GM21423 (cell line): ENCODE data around the gene FAF1.

Experiments used
- ATAC-seq: cut with Tn5 transposase; IDR thresholded peaks from one replicate; pipeline ENCODE4 v1.9.1; 2021; ENCODE audit warnings: mild to moderate bottlenecking, moderate library complexity; ENCODE audit not compliant: unreplicated experiment

The FAF1 gene

DNA sequence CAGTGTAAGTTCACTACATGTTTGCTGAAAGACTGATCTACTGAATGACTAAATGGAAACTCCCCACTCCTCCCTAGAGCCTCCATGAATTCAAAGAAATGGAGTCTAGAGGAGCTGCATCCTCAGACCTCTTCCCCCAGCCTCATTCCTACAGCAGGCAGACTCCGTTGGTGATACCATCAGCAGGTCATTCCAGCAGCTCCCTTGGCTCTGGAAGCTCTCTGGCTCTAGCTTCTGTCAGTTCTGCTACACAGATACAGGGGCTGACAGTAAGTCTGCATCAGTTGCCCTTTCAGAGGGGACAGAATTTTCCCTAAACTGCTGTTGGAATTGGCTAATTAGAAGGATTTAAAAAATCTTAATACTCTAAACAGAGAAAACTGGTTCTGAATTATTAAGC is 505.2 kb downstream of the FAF1 start:
- ATAC-seq = no peak

DNA sequence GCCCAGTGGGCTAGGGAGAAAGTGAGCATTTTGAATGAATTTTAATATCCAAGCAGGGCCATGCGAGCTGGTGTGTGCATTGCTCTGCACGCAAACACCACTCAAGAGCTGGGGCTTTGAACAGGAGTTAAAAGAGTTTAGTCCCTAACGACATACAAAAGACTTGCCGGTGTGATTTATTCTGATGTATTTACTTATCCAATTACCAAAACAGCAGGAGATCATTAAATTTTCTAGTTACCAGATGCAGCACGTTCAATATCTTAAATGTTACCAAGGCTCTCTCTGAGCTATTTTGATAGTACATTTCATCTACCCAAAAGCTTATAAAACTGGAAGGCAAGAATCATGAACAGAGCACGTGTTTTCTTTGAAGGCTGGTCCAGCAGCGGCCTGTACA is 506.8 kb downstream of the FAF1 start:
- ATAC-seq = no peak

DNA sequence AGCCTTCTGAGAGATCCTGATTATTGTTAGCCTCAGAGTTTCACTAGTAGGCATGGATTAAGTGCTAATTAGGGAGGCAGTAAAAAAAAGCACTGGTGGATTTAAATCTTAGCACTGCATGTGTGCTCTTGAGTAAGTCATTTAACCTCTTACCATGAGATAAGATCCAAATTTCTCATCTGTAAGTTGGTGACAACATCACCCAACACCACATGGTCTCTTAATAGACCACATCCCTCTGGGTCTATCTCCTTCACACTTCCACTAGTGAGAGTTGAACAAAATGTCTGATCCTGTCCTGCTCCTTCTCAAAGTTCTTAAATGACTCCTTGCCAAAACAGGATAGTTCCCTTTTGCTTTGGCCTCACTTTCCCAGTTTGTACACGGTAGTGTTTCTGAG is 507.4 kb downstream of the FAF1 start:
- ATAC-seq = no peak

DNA sequence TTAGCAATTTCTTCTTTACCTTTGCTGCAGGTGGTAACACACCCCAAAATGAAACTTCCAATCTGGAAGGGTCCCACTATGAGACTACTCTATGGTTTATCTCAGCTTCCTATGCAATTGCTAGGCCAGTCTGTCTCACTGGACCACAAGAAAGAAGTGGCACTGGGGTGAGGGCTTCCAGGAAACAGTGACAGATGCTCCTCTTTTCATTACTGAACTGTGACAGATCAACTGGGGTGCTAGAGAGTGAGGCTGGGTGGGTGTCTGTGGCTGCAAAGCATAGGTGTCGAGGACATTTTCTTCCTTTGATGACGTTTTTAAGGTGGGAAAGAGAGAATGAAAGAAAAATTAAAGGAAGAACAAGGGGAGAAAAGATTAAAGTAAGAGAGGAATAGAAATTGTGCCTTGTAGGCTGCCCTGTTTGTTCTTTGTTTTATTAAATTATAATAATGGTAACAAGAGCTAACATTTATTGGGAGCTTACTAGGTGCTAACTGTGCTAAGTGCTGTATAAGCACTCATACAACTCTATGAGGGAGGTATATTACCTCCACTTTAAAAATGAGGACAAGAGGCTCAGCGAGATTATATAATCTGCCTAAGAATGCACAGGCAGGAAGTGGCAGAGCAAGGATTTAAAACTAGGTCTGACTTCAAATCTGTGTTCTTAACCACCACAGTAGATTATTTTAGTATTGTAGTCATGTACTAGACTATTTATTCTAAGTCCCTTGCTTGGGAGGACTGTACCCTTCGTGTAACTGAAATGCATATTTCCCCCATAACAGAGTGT is 509.0 kb downstream of the FAF1 start:
- no peak for ATAC-seq

DNA sequence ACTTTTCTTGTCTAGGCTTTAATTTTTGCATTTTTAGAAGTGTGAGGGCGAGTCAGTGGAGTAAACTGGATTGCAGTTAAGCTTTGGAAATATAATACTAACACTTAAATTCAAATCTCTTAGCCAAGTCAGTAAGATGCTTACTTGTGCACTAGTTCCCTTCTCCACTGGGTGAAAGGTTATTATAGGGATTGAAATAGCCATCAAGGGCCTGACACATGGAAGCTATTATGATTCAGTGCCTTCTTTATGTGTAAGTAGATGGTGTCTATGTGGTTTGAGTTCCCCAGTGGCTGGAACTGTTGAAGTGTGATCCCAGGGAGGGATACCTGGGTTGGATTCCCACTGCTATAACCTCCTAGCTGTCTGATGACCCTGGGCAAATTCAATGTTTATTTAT is 512.1 kb downstream of the FAF1 start:
- no peak for ATAC-seq

DNA sequence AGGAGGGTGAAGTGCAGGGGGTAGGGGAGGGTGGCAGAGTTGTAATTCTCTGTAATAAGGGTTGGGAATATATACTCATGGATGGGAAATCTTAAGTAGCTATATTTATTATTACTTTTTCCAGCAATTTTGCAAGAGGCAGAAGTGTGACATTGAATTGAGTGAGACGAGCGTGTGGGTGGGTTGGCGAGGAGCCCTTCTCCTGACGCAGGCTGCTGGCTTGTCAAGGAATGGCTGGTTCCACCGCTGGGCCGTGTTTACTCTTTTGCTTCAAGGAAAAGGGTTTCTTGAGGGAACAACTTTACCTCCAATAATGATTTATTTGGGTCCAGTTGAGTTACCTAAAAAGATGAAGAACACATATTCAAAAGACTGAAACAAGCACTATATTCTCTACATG is 518.9 kb downstream of the FAF1 start:
- ATAC-seq = no peak

DNA sequence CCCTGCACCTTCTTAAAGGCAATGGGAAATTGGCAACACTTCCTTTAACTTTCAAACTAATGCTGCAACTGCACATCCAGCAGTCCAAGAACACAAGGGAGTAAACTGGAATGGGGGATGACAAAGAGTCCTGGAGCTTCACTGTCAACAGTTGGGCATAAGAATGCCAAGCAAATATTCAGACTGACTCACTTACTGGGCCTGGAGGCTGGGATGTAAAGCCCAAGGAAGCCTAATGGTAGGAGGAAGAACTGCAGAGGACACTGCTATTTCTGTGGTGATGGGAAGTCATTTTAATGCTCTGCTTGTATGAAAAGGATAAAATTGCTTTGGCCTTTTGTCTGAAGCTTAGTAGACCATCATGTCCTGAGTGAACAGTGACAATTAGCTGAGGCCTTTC is 521.1 kb downstream of the FAF1 start:
- ATAC-seq = no peak

DNA sequence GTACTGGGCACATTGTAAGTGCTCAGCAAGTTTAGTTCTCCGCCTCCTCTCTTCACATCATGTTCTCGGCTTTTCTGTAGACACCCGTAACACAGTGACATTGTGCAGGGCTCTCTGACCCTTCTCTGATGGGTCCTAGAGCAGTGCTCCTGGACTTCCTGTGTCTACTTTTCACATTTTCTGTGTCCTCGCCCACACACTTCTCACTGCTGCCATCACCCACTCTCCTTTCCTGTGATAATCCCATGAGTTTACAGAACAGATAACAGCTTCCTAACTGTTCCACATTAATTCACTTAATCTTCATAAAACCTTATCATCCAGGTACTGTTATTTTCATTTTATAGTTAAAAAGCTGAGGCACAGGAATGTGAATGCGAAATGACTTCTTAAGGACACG is 523.6 kb downstream of the FAF1 start:
- no peak for ATAC-seq

DNA sequence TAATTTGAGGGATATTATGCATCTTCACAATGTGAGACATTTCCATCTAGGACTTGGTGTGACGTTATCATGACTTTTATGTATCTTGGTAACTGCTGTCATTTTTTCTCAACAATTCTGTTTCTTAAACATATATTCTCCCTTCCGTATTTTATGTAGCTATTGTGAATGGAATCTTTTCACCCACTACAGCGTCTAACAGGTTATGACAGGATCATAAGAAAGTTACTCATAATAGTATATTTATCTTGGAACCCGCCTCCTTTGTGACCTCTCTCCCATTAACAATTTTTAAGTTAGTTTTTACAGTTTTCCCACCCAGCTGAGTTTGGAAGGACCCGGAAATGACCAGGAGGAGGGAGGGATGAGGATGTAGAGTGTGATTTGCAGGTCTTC is 530.1 kb downstream of the FAF1 start:
- ATAC-seq = no peak

DNA sequence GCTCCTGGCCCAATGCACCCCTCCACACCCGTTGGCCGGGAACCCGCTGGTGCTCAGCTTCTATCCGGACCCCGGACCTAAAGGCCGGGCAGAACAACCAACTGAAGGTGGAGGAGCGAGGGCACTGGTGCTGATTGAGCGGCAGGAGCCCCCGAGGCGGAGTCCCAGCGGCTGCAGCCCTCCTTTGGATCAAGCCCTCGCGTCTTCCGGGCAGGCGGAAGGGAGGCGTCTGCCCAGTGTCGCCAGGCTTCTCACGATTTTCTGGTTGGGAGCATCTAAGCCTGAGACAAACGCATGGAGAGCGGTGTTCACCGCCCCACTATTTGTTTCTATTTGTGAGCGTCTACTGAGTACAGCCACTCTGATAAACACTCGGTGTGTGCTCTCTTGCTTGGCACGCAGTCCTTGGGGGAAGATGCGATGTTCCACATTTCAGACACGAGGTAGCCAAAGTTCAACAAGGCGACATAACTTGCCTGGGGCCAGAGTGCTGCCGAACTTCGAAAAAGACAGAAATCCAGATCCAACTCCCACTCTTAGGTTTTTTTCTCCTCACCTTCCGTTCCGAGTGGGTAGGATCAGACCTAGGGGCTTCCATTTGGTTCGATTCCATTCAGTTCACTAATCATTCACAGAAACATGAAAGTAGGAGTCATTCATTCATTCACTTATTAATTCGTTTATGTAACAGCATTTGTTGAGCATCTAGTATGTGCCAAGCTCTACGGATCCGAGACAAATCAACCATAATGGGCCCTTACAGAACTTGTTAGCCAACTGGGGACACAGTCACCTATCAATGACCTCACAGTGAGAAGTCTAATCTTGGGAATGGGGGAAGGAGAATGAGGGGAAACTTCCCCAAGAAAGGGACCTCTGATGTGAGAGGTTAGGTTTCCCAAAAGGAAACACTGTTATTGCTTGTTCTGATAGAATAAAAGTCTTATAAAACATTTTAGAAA is 532.0 kb downstream of the FAF1 start:
- no peak for ATAC-seq

DNA sequence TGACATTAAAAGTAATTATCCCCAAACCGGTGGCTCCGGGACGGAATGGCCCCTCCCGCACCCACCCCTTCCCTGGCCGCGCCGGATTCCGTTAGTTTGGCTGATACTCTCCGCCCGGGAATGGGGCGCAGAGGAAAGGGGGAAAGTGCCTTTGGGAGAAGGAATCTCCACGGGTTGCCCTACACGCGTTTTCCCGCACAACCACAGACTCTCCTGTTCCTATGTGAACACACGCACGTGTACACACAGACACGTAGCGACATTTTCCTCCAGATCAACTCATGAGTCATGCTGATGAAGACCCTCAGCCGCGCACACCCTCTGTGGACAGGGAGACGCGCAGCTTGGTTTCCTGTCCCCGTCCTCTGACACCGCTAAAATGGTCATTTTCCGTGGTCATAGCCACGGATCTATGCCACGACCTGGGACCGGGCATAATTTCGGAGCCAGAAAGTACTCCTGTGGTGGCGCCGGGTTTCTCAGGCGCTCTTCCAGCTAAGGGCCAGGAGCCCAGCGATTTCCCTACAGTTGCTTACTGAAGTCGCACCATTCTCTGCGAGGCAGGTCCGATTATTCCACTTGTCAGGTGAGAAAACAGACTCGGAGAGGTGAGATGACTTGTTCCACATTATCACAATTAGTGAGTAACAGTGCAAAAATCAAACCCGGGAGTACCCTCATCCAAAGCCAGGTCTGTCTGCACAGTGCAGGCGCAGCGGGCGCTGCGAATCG is 532.8 kb downstream of the FAF1 start:
- no peak for ATAC-seq

DNA sequence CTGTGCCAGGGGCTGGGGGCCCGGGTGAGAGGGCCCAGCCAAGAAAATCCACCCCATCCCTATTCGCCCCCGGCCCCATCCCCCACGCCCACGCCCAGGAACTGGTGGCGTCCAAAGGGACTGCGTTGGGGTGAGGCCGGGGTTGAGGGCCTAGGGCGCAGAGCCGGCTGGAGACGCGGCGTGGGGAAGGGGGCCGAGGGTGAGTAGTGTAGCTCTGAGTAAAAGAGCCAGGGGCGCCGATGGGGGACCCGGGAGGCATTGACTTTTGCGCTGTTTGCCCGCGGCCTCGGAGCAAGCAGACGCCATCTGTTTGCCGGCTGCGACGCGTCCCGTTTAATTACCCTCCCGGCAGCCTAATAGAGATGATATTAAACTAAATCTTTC is 533.4 kb downstream of the FAF1 start:
- ATAC-seq = no peak

DNA sequence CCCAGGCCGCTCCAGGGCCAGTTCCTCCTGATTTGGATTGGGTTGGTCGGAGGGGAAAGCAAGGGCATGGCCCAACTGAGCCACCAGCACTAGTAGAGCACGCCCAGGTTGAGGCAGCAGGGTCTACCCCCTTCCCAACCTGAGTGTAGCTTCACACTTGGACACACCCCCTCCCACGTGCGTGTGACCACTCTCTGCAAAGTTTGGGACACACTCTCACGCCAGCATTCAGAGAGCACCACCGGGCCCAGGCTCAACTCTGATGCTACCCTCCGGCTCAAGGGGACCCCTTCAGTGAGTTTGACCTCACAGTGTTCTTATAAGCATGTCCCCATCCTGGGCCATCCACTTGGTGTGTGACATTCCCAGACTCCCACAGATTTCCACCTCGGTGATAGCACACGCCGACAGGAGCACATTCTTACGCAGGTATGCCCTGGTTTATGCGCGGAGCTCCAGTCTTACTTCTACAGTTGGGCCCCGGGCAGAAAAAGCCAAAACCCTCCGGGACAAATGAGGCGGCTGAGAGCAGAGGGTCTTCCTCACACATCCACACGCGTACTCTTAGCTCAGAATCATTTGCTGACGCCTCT is 533.9 kb downstream of the FAF1 start:
- ATAC-seq = no peak

DNA sequence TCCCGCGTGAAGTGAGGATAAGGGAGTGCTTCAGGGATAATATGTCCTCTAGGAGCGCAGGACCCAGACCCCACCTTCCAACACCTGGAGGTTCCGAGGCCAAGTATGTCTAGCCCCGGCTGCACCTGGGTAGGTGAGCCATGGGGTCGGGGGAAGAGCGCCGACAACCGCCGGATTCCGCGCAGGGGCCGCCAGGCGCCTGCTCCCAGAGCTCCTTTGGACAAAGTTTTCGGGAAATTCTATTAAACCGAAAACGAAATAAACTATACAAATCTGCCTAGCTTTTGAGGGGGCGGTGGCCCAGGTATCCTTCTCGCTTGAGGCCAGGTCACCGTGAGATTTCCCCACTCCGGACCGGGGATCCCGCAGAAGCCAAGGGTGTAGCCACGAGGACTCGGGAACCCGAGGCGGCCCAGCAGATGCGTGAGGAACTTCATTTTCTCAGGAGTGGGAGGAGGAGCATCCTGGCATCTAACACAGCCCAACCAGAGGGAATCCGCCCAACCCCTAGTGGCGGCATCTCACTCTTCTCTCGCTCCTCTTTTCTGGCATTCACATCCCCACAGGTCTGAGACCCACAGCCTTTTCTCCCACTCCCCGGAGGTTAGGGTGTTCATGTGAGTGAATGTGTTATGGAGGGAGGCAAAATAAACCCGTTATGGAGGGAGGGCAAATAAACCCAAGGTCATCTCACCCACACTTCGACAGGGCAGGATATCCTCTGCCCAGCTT is 534.5 kb downstream of the FAF1 start:
- ATAC-seq = no peak

DNA sequence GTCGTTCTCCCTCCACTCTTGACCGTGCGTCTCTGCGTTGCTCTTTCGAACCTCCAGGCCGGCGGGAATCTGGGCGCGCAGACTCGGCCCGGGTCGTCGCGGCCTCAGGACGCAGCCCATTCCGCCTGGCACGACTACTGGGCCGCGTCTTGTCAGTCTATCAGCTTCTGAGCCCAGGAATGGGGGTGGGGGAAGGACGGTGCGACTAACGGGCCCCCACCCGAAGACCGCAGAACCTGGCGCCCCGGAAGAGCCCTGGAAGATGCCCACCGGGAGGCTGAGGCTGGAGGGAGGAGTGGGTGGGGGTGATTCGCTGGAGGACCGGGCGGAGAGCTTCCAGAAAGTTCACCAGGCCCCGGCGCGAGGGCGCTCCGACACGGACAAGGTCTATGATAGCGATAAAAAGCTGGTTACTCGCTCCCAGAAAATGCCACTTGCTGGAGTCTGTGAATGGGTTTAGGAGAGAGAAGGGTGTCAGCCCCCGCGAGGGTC is 535.1 kb downstream of the FAF1 start:
- no peak for ATAC-seq

DNA sequence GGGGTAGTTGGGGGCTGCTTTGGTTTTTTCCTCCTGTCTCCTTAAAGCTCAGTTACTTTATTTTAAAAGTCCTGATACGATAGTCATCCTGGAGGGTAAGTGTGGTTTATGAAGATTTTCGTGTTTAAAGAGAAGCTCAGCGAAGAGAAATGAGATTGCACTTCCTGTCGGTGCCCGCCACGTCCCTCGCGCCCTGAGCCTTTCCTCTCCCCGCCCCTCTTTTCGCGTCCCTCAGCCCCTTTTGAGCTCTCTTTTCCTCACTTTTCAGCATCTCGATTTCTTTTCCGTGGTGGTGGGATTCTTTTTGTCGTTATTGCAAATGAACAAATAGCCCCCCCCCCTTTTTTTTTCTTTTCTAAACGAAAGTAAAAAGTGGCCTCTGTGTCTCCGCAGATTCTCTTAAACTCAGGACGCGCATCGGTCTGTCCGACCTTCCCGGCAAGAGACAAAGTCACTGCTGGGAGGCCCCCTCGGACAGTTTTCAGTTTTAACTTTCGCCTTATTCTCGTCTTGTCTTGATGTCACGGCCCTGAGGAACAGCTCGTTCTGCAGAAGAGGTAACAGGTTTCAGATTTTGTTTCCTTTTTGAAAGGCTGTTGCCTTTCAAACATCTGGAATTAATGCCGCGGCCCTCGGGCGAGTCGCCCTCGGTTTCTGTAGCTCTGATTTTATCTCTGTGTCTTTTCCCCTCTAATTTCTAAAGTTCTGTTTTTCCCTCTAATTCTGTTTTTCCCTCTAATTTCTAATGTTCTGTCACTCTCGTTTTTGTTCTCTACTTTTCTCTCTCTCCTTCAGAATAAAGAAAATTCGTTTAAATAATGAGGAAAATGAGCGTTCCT is 535.8 kb downstream of the FAF1 start:
- no peak for ATAC-seq

DNA sequence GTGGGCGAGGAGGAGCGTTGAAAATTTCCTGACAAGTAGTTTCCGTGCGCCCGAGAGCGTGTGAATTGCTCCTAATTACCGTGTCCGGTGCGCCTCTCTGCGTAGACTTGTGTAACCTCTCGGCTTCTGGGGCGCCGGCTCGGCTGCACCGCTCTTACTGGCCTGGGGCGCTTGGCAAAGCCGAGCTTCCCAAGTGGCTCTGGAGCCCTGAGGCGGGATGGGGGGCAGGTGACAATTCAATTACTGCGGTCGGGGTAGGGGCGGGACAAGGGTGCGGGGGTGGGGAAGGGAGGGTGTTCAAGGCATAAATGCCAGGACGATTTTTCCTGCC is 536.4 kb downstream of the FAF1 start:
- no peak for ATAC-seq

DNA sequence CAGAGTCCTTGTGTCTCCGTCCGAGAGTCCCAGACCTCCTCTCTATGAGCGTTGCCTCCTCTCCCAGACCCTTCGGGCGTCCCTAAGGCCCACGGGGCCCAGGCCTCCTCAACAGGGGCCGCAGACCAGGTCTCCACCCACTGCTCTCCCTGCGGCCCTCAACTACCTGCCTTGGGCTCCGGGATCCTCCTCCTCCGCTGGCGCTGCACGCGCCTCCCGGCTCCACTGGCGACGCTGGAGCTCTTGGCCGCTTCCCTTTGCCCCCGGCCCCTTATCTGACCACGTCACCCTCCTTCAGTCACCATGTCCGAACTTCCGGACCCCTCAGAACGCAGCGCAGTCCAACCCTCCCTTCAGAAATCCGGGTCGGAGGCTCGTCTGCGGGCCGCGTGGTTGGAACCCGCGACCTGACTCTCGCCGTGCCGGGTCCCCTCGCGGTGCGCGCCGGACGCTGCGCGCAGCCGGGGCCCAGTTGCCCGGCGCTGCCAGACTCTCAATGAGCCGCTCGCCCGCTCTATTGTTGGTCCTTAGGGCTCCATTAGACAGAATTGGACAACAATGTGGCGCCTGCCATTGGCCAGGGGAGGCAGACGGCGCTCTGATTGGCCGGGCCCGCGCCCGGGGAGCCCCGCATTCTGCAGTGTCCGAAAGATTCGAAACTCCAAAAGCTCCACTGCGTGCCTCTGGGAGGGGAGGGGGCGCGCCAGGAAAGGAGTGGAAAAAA is 537.0 kb downstream of the FAF1 start, which contains the start of gene DMRTA2:
DMRTA2 (minus strand) TSS at position 498 of the 724 bp plus-strand sequence. CDS start 1,907 bp downstream, outside the sequence.
- no peak for ATAC-seq

DNA sequence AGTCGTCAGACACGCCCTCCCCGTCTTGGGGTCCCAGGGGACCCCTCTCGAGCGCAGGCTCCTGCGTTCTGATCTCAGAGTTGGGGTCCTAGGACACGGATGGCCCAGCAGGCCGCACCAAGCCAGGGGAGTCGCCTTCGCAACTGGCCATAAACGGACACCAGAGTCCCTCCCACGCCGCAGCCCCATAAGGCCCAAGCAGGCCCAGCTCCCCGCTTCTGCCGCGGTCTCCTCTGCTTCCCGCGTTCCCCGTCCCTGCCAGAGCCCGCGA is 537.5 kb downstream of the FAF1 start:
- ATAC-seq = no peak
